Measurements from ENCODE around the gene KCMF1.

The KCMF1 gene

GRCh38 chr2:84970868-84971509 lies at the start of gene KCMF1:
Gene KCMF1, plus strand, starts transcription at chr2:84971161. Its CDS starts 291 bp downstream, at chr2:84971452.
- peak within 1 kb of the TSS; percentile 84 for H3K4me3 ChIP-seq (ENCODE audit: control insufficient read depth, low read depth, low read length)
- no peak for TF ChIP-seq CTCF (conservative IDR thresholded peaks at IDR 0.05; ENCODE audit: control insufficient read depth, insufficient read depth, low read depth, low read length)
- peak; percentile 64 for DNase-seq (ENCODE audit: low read depth)

- no peak for DNase-seq (ENCODE audit: low read depth)
- H3K4me3 ChIP-seq (ENCODE audit: control insufficient read depth, low read depth, low read length), result no peak overlapping the region
- TF ChIP-seq CTCF (conservative IDR thresholded peaks at IDR 0.05; ENCODE audit: control insufficient read depth, insufficient read depth, low read depth, low read length), result no peak
These were observed 48.0 kb upstream of the KCMF1 start for GRCh38 chr2:84923009-84923408.

GRCh38 chr2:84924173-84925106 lies 46.5 kb upstream of the KCMF1 start:
- peak; percentile 84 for DNase-seq (ENCODE audit: low read depth)
- no peak for TF ChIP-seq CTCF (conservative IDR thresholded peaks at IDR 0.05; ENCODE audit: control insufficient read depth, insufficient read depth, low read depth, low read length)
- peak overlapping the region; percentile 14 for H3K4me3 ChIP-seq (ENCODE audit: control insufficient read depth, low read depth, low read length)

- DNase-seq (ENCODE audit: low read depth), result no peak
- no peak for TF ChIP-seq CTCF (conservative IDR thresholded peaks at IDR 0.05; ENCODE audit: control insufficient read depth, insufficient read depth, low read depth, low read length)
- no peak overlapping the region for H3K4me3 ChIP-seq (ENCODE audit: control insufficient read depth, low read depth, low read length)
These were observed 45.6 kb upstream of the KCMF1 start for GRCh38 chr2:84925336-84925723.

- DNase-seq (ENCODE audit: low read depth), result peak; percentile 87
- H3K4me3 ChIP-seq (ENCODE audit: control insufficient read depth, low read depth, low read length), result peak overlapping the region; percentile 53
- TF ChIP-seq CTCF (conservative IDR thresholded peaks at IDR 0.05; ENCODE audit: control insufficient read depth, insufficient read depth, low read depth, low read length), result peak; percentile 69
These were observed 45.1 kb upstream of the KCMF1 start for GRCh38 chr2:84925724-84926376.

- TF ChIP-seq CTCF (conservative IDR thresholded peaks at IDR 0.05; ENCODE audit: control insufficient read depth, insufficient read depth, low read depth, low read length), result no peak
These were observed 43.7 kb upstream of the KCMF1 start for GRCh38 chr2:84927275-84927627.

More at GRCh38 chr2:84927275-84927627, 43.7 kb upstream of the KCMF1 start:
- no peak overlapping the region for H3K4me3 ChIP-seq (ENCODE audit: control insufficient read depth, low read depth, low read length)
- DNase-seq (ENCODE audit: low read depth), result no peak
